Lower lobe of right lung (tissue), 2 donors: ENCODE results near the gene POU2AF1. TPM values are rescaled to one million over a fixed set of nuclear protein-coding genes. Genes with fewer than 3 reads are reported as not detected.
A peak's percentile ranks its signal among the peaks of the same experiment; 100 is the strongest.

Experiments
- ATAC-seq, 2 donors: fragments of 200-7000 bp; cut with Tn5 transposase; one replicate each; pipeline ENCODE4 v1.9.1; 2020 to 2022; ENCODE audit warnings: mild to moderate bottlenecking in 2 of 2, moderate library complexity in 2 of 2
- DNase-seq: peaks from one replicate; pipeline ENCODE4 v3.0.0-alpha.2; 2020
- H3K27ac ChIP-seq: fragments of 200-600 bp; one replicate; pipeline ENCODE4 v1.8.0; 2022
- H3K27me3 ChIP-seq: fragments of 200-600 bp; one replicate; pipeline ENCODE4 v1.8.0; 2022; ENCODE audit warnings: low read depth
- H3K36me3 ChIP-seq: fragments of 200-600 bp; one replicate; pipeline ENCODE4 v1.8.0; 2022; ENCODE audit warnings: mild to moderate bottlenecking
- H3K4me1 ChIP-seq: fragments of 200-600 bp; one replicate; pipeline ENCODE4 v1.8.0; 2022
- H3K4me3 ChIP-seq: fragments of 200-600 bp; one replicate; pipeline ENCODE4 v1.8.0; 2022; ENCODE audit warnings: mild to moderate bottlenecking
- H3K9me3 ChIP-seq: fragments of 200-600 bp; one replicate; pipeline ENCODE4 v1.8.0; 2022
- CTCF ChIP-seq: fragments of 200-600 bp; IDR thresholded peaks from one replicate; pipeline ENCODE4 v1.8.0; 2022; ENCODE audit warnings: antibody characterized with exemption, mild to moderate bottlenecking
- intact Hi-C: fragments of 100-400 bp; cut with DNase I; formaldehyde crosslinking; loops from one replicate; pipeline ENCODE4 v1.11.0; 2022
- long read RNA-seq: library from polyadenylated mRNA; unstranded; transcript quantifications from one replicate; pipeline ENCODE4 v2.0.0, GENCODE V29; 2021
- total RNA-seq: library from RNA; stranded (reverse); fragmentation: NEBNext Ultra II Directional; extraction: Animal tissue kit (Norgen Biotek cat#: 25700); gene quantifications from one replicate; pipeline ENCODE4 v1.2.1, GENCODE V29; 2021
- donor health status: DM: no; HTN: yes; CAD: no; lungs with severe emphysema.

The POU2AF1 gene, protein sequence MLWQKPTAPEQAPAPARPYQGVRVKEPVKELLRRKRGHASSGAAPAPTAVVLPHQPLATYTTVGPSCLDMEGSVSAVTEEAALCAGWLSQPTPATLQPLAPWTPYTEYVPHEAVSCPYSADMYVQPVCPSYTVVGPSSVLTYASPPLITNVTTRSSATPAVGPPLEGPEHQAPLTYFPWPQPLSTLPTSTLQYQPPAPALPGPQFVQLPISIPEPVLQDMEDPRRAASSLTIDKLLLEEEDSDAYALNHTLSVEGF
- 3.4 TPM for total RNA-seq
- long read RNA-seq, partial matches to known transcripts, result 1 of 3 reads
- long read RNA-seq, other reads (novel, unspliced or antisense), result 2 of 3 reads

DNA sequence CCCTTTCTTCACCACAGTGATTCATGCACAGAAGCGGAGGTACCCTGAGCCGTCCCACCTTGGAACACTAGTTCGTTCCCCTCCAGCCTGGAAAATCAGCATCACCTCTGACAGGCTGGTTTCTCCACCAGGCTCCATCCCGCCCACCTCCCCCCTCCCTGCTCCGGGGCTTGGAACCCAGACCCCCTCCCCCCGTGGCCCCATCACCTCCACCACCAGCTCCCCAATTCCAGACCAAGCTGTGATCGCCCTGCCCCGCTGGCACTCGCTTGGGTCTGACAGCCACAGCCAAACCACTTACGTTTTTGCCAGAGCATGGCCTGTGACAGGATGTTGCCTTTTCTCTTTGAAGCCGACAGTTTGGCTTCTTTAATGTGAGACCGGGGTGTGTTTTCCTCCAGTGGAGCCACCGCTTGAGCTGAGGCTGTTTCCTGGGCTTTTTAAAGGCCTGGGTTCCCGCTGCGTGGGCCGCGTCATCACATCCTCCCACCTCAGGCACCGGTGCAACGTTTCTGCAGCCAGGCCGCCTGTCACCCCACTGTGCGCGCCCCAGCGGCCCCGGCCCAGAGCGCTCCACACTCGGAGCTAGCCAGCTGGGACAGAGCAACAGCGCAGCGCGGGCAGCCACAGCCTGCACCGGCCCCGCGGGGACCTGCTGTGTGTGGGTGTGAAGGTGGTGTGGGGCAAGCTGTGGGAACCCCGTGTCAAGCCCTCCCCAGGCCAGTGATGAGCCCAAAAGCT is at the start of gene POU2AF1:
Gene POU2AF1 (minus strand): TSS at position 415 of the 741 bp plus-strand sequence. CDS start 98 bp downstream, at position 317.
- Histone ChIP-seq H3K27me3 (peaks cover 6% of the 10 kb centered on the region), H3K4me1 (no peaks in the 10 kb centered on the region), H3K27ac (no peak within 1 kb of the TSS), H3K36me3 (no peaks in the 10 kb centered on the region), H3K9me3 (no peaks in the 10 kb centered on the region), H3K4me3 (peak within 1 kb of the TSS; percentile 6)
- intact Hi-C loops, result no loop called here
- TF ChIP-seq CTCF, result no peak
- ATAC-seq (peak; percentile 49 to 77), DNase-seq (no peak)

- TF ChIP-seq CTCF, result no peak
- no peaks in the 10 kb centered on the region for H3K36me3 ChIP-seq
- ATAC-seq, result no peak
- DNase-seq, result no peak
- no peak overlapping the region for H3K4me3 ChIP-seq
- intact Hi-C loops, result loop anchor here (10.0 kb wide), 1 partner anchor 143 kb away; no protein-coding TSS in a partner anchor
- no peaks in the 10 kb centered on the region for H3K27me3 ChIP-seq
- H3K27ac ChIP-seq, result no peak overlapping the region
- H3K9me3 ChIP-seq, result no peaks in the 10 kb centered on the region
- H3K4me1 ChIP-seq, result no peaks in the 10 kb centered on the region
These were observed 49.2 kb upstream of the POU2AF1 start for GRCh38 chr11:111428113-111428876.

- no peaks in the 10 kb centered on the region for H3K36me3 ChIP-seq
- no peak for DNase-seq
- no peak for TF ChIP-seq CTCF
These were observed 48.4 kb upstream of the POU2AF1 start for GRCh38 chr11:111427471-111427912.

DNA sequence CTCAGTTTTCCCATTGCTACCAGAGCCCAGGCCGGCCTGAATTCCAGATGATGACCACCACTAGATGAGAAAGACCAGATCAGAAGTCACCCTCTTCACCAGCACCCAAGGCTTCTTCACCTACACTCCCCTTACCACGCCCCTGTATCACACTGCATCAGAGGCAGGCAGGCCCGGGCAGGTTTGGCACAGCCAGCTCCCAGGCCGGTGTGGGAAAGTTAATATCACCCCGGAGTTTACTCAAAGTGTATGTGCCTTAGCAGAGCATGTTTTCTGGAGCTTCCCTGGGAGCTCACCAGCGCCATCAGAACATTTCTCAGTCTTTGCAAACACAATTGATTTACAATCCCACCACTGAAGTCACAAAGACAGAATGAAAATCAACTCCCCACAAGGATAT is 47.5 kb upstream of the POU2AF1 start:
- no peak for TF ChIP-seq CTCF
- Histone ChIP-seq H3K27me3 (no peaks in the 10 kb centered on the region), H3K4me1 (no peaks in the 10 kb centered on the region), H3K27ac (no peak overlapping the region), H3K36me3 (no peaks in the 10 kb centered on the region), H3K4me3 (no peak overlapping the region), H3K9me3 (no peaks in the 10 kb centered on the region)
- DNase-seq, result no peak
- intact Hi-C loops, result loop anchor here (10.0 kb wide), 1 partner anchor 142 kb away; no protein-coding TSS in a partner anchor
- no peak for ATAC-seq

More at GRCh38 chr11:111427471-111427912, 48.4 kb upstream of the POU2AF1 start:
- Histone ChIP-seq H3K27me3 (no peaks in the 10 kb centered on the region), H3K4me3 (no peak overlapping the region), H3K27ac (no peak overlapping the region), H3K4me1 (no peaks in the 10 kb centered on the region), H3K9me3 (no peaks in the 10 kb centered on the region)
- ATAC-seq, result no peak
- intact Hi-C loops, result loop anchor here (10.0 kb wide), 1 partner anchor 143 kb away; no protein-coding TSS in a partner anchor

DNA sequence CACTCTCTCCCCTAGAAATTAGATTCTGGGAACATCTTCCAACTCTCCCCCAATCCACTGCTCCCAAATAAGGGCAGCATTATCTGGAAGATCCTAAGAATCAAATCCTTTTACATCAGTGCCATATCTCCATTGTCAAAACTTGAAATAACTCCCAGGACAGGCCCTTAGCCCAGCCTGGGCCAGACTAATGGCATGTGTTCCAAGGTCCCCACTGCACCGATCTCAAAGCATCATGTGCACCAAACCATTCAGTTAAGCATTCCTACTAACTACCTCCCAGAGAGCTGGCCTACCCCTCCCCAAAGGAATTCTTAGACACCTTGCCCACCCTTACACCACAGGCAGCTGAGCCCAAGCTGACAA is 44.2 kb upstream of the POU2AF1 start:
- peak in 1 of 2 donors; percentile 6 for ATAC-seq
- no peak overlapping the region for H3K4me3 ChIP-seq
- no peak for DNase-seq
- intact Hi-C loops, result loop anchor here (10.0 kb wide), 1 partner anchor 138 kb away; no protein-coding TSS in a partner anchor
- H3K36me3 ChIP-seq, result no peaks in the 10 kb centered on the region
- no peaks in the 10 kb centered on the region for H3K27me3 ChIP-seq
- TF ChIP-seq CTCF, result no peak
- no peaks in the 10 kb centered on the region for H3K9me3 ChIP-seq
- peaks cover 13% of the 10 kb centered on the region for H3K4me1 ChIP-seq
- no peak overlapping the region for H3K27ac ChIP-seq
